ENCODE results near the gene PEX14. TPM values are rescaled to one million over a fixed set of nuclear protein-coding genes. Genes with fewer than 3 reads are reported as not detected.

PEX14 gene
- total and polyA plus RNA-seq, 10 of the 15 experiments (the other 5 are each of a cell fraction or from before 2014, with no cell fraction given), result 1.4 to 23.2 (median 12.0) TPM

DNA sequence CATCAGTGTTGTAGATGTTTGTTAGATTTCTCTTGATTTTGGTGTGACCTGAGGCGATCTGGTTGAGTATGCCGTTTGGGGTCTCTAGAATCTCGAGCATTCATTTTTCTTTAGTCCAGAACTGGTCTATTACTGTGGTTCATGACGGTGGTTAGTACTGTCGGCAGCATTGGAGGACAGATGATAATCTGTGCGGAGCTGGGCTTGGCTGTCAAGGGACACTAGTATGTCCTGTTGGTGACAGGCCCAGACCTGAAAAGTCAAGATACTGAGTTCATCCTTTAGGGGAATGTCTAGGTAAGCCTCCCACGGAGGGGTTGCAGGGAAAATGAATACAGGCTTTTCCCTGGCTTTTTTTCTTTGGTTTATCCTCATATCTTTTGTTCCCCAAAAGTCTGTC lies 59.8 kb downstream of the PEX14 start (continued):
- no peak for TF ChIP-seq POLR2AphosphoS2 (IDR thresholded peaks at IDR 0.05; ENCODE audit: low read depth, low read length)
- no peak for TF ChIP-seq NR2C2 (IDR thresholded peaks at IDR 0.05; ENCODE audit: borderline replicate concordance, control insufficient read depth, insufficient read length, low read depth)

DNA sequence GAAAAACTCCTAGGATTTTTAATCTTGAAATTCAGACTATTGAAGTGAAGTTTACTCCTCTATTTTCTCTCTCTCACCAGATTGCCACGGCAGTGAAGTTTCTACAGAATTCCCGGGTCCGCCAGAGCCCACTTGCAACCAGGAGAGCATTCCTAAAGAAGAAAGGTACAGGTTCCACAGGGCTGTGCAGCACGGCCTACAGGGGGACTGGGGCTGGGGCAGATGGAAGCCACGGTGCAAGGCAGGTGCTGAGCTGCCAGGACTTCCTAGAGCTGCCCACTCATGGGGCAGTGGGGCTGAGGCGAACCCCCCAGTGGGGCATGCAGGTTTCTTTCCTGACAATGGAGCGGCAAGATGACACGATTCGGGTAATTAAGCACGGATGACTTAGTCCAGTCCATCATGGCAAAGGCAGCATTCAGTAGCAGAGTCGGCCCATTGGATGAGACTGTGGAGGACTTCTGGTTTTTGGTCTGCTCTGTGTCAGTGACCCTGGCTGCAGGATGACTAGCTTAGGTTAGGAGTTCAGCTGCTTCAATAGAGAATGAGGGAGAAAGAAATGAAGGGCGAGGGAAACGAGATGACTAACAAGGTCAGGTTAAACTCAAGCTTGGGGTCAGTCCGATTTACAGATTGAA lies 61.5 kb downstream of the PEX14 start:
- ChIA-PET RAD21 (ENCODE audit: unreplicated experiment) (no interaction called here), CTCF (interaction anchor here (0.7 to 1.9 kb wide), 3 partner anchors 13 to 38 kb away, joined by 3 to 5 read pairs (median 3); no protein-coding TSS in a partner anchor), SMC1A (ENCODE audit: uncharacterized antibody, unreplicated experiment) (no interaction called here), POLR2A (no interaction called here)
- H3K9me3 ChIP-seq (replicated peaks; ENCODE audit: control insufficient read depth, insufficient read depth, low read length), result no peaks in the 10 kb centered on the region
- intact Hi-C loops (cut with micrococcal nuclease; ENCODE audit: unreplicated experiment) (no loop called here), in situ Hi-C loops (cut with MboI) (no loop called here)
- H3K4me1 ChIP-seq (ENCODE audit: control insufficient read depth, insufficient read depth, low read length), result no peaks in the 10 kb centered on the region
- H3K27me3 ChIP-seq (replicated peaks in 1 of 2; ENCODE audit: control insufficient read depth in 2 of 2, insufficient read depth in 2 of 2, low read length in 1 of 2), result no peaks in the 10 kb centered on the region
- H3K4me2 ChIP-seq (ENCODE audit: control insufficient read depth, insufficient read depth), result no peak overlapping the region
- H4K20me1 ChIP-seq (ENCODE audit: control insufficient read depth, insufficient read depth), result no peaks in the 10 kb centered on the region
- H3K27ac ChIP-seq (ENCODE audit: control insufficient read depth, insufficient read depth), result no peak overlapping the region
- no peak overlapping the region for H2AFZ ChIP-seq (ENCODE audit: control insufficient read depth, low read depth, low read length)
- 96% methylated on average over 14 of the region's 14 CpGs for WGBS (ENCODE audit: insufficient coverage, insufficient replicate concordance, low lambda C conversion rate, missing lambda C conversion rate)
- no peak for FAIRE-seq
- H3K9ac ChIP-seq (ENCODE audit: control insufficient read depth, insufficient read depth, low read length), result no peak overlapping the region
- H3K79me2 ChIP-seq (ENCODE audit: control insufficient read depth, insufficient read depth, low read length), result no peaks in the 10 kb centered on the region; the same call in none of the 2 replicates
- no peak for ATAC-seq
- no peak for DNase-seq (ENCODE audit: low read depth, low spot score)
- peaks cover 5 to 9% of the 10 kb centered on the region in 2 experiments; a peak in 3 of 4 replicates for H3K36me3 ChIP-seq (ENCODE audit: control insufficient read depth in 2 of 2, insufficient read depth in 2 of 2, low read length in 1 of 2)
- BruUV-seq (replicated peaks), result no TSS peak
- H3K4me3 ChIP-seq, result no peak overlapping the region
- no peak for TF ChIP-seq DPF2 (IDR thresholded peaks at IDR 0.05)
- TF ChIP-seq, protein P1, sequence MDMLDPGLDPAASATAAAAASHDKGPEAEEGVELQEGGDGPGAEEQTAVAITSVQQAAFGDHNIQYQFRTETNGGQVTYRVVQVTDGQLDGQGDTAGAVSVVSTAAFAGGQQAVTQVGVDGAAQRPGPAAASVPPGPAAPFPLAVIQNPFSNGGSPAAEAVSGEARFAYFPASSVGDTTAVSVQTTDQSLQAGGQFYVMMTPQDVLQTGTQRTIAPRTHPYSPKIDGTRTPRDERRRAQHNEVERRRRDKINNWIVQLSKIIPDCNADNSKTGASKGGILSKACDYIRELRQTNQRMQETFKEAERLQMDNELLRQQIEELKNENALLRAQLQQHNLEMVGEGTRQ (IDR thresholded peaks at IDR 0.05; ENCODE audit: borderline replicate concordance, low read depth, low read length), result no peak
- no peak for TF ChIP-seq SIX5 (IDR thresholded peaks at IDR 0.05; ENCODE audit: low read depth, low read length, severe bottlenecking)
- TF ChIP-seq NR2C1 (IDR thresholded peaks at IDR 0.05), result no peak
- TF ChIP-seq, protein P2, sequence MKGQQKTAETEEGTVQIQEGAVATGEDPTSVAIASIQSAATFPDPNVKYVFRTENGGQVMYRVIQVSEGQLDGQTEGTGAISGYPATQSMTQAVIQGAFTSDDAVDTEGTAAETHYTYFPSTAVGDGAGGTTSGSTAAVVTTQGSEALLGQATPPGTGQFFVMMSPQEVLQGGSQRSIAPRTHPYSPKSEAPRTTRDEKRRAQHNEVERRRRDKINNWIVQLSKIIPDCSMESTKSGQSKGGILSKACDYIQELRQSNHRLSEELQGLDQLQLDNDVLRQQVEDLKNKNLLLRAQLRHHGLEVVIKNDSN (IDR thresholded peaks at IDR 0.05; ENCODE audit: borderline replicate concordance, extremely low read length, insufficient read depth, low read depth, low read length), result no peak
- no peak for TF ChIP-seq ZNF274 (IDR thresholded peaks at IDR 0.05; ENCODE audit: insufficient read depth, insufficient read length)
- no peak for TF ChIP-seq BRCA1 (IDR thresholded peaks at IDR 0.05; ENCODE audit: low read depth, low read length)
- no peak for TF ChIP-seq ZNF217 (IDR thresholded peaks at IDR 0.05)
- no peak for TF ChIP-seq POLR2A (IDR thresholded peaks at IDR 0.05; ENCODE audit: low read depth, low read length)
- TF ChIP-seq SPI1 (IDR thresholded peaks at IDR 0.05; ENCODE audit: borderline replicate concordance, insufficient read depth, low read depth, low read length), result no peak
- TF ChIP-seq NBN (IDR thresholded peaks at IDR 0.05), result no peak
- TF ChIP-seq, protein P3, sequence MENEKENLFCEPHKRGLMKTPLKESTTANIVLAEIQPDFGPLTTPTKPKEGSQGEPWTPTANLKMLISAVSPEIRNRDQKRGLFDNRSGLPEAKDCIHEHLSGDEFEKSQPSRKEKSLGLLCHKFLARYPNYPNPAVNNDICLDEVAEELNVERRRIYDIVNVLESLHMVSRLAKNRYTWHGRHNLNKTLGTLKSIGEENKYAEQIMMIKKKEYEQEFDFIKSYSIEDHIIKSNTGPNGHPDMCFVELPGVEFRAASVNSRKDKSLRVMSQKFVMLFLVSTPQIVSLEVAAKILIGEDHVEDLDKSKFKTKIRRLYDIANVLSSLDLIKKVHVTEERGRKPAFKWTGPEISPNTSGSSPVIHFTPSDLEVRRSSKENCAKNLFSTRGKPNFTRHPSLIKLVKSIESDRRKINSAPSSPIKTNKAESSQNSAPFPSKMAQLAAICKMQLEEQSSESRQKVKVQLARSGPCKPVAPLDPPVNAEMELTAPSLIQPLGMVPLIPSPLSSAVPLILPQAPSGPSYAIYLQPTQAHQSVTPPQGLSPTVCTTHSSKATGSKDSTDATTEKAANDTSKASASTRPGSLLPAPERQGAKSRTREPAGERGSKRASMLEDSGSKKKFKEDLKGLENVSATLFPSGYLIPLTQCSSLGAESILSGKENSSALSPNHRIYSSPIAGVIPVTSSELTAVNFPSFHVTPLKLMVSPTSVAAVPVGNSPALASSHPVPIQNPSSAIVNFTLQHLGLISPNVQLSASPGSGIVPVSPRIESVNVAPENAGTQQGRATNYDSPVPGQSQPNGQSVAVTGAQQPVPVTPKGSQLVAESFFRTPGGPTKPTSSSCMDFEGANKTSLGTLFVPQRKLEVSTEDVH (IDR thresholded peaks at IDR 0.05; ENCODE audit: low read depth, partially characterized antibody), result no peak
- no peak for TF ChIP-seq SP1 (IDR thresholded peaks at IDR 0.05; ENCODE audit: low read depth, low read length)
